Transverse colon (tissue), 4 donors: Measurements from ENCODE around the gene SH2B3. TPM values are rescaled to one million over a fixed set of nuclear protein-coding genes. Genes with fewer than 3 reads are reported as not detected.
A peak's percentile ranks its signal among the peaks of the same experiment; 100 is the strongest.
"Not testable (repeated sequence)": the region's sequence is repeated elsewhere in the genome, so short reads cannot be mapped to it uniquely, and the experiment has no call there.

Source experiments
- DNase-seq: peaks from one replicate; pipeline ENCODE4 v3.0.0-alpha.2; 2019
- H3K27ac ChIP-seq, 4 donors: fragments of 200-600 bp; sonication (generic); 2 replicates each; pipeline ENCODE4 v1.5.1; 2016 to 2018; ENCODE audit warnings: inconsistent platforms in 4 of 4
- H3K27me3 ChIP-seq: fragments of 200-600 bp; sonication (generic); 2 replicates; pipeline ENCODE4 v1.5.1; 2017; ENCODE audit warnings: inconsistent platforms
- H3K36me3 ChIP-seq, 4 donors: fragments of 200-600 bp; sonication (generic); 2 replicates each; pipeline ENCODE4 v1.5.1; 2017 to 2019; ENCODE audit warnings: inconsistent platforms in 4 of 4
- H3K4me1 ChIP-seq, 4 donors: fragments of 200-600 bp; sonication (generic); 2 replicates each; pipeline ENCODE4 v1.5.1; 2017 to 2020; ENCODE audit warnings: inconsistent platforms in 4 of 4
- H3K4me3 ChIP-seq, 4 donors: fragments of 200-600 bp; sonication (generic); 1 replicate in 1 of 4; 2 replicates in 3 of 4; pipeline versions ENCODE4 v1.5.1 to v1.6.1; 2017 to 2019; ENCODE audit warnings: inconsistent platforms in 4 of 4
- H3K9me3 ChIP-seq, 2 donors: fragments of 200-600 bp; sonication (generic); 2 replicates each; pipeline ENCODE4 v1.5.1; 2017 to 2019; ENCODE audit warnings: inconsistent platforms in 2 of 2
- EP300 ChIP-seq: sonication (generic); formaldehyde crosslinking; IDR thresholded peaks from one replicate; pipeline ENCODE4 v1.6.1; 2017; ENCODE audit warnings: antibody characterized with exemption, low read depth
- POLR2A ChIP-seq: fragments of 450-650 bp; IDR thresholded peaks from one replicate; pipeline ENCODE4 v1.6.1; 2016; ENCODE audit warnings: antibody characterized with exemption, mild to moderate bottlenecking, moderate library complexity
- POLR2AphosphoS5 ChIP-seq, 3 donors: sonication (generic); formaldehyde crosslinking; IDR thresholded peaks; one replicate each; pipeline ENCODE4 v1.6.1; 2016; ENCODE audit warnings: antibody characterized with exemption in 3 of 3
- WGBS, 2 donors: methylation state at CpG; one replicate each; pipeline ENCODE4 v1.1.5; 2018; ENCODE audit warnings: low coverage in 1 of 2; 5-methylcytosine and 5-hydroxymethylcytosine counted together
- in situ Hi-C, 4 donors: fragments of 200-750 bp; cut with MboI; loops; one replicate each; pipeline versions ENCODE4 v1.15.0 to v1.15.1; 2017; ENCODE audit warnings: low sequenced_read_pairs in 3 of 4, low pct_ligation_motif_present in 1 of 4, low pct_unique_long_range_greater_than_20kb in 1 of 4
- intact Hi-C: fragments of 100-400 bp; cut with DNase I; formaldehyde crosslinking; loops from one replicate; pipeline ENCODE4 v1.15.1; 2023; ENCODE audit warnings: low total_unique reads
- total RNA-seq, 4 donors: library from RNA; depleted of rRNA; stranded (reverse); fragments of >200 nt; gene quantifications; one replicate each; pipeline ENCODE4 v1.1.0, GENCODE V29; 2016
- TF ChIP-seq, protein P1 (sequence below), 5 experiments: fragments of 200-600 bp in 3 of 5; fragments of 450-650 bp in 2 of 5; sonication (generic) in 3 of 5; IDR thresholded peaks; 1 replicate in 2 of 5; 2 replicates in 3 of 5; pipeline ENCODE4 v1.5.1; 2016 to 2017; ENCODE audit warnings: antibody characterized with exemption in 5 of 5, inconsistent platforms in 3 of 5, mild to moderate bottlenecking in 2 of 5, moderate library complexity in 1 of 5

Gene SH2B3
- total RNA-seq, 4 donors from 2014 or later: 22.3 to 99.1 (median 43.6) TPM

DNA sequence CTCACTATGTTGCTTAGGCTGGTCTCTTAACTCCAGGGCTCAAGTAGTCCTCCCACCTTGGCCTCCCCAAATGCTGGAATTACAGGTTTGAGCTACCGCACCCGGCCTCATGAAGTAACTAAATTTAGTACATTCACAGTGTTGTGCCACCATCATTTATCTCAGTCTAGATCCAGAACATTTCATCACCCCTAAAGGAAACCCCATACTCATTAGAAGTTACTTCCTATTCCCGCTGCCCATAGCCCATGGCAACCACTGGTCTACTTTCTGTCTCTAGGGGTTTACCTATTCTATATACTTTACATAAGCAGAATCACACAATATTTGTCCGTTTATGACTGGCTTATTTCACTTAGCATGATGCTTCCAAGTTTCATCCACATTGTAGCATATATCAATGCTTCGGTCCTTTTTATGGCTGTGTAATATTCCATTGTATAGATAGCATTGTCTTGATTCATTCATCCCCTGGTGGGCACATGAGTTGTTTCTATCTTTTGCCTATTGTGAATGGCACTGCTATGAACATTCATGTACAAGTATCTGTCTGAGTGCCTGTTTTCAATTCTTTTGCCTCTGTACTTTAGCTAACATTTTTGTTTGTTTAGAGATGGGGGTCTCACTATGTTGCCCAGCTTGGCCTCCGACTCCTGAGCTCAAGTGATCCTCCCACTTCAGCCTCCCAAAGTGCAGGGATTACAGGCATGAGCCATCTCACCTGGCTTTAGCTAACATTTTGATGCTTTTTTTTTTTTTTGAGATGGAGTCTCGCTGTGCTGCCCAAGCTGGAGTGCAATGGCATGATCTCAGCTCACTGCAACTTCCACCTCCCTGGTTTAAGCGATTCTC is 10.2 kb upstream of the SH2B3 start:
- Histone ChIP-seq H3K27ac (no peak overlapping the region), H3K9me3 (no peaks in the 10 kb centered on the region), H3K4me3 (no peak overlapping the region), H3K27me3 (peaks cover 3% of the 10 kb centered on the region), H3K36me3 (no peaks in the 10 kb centered on the region), H3K4me1 (peaks cover 0 to 12% (median 4%) of the 10 kb centered on the region in 4 donors)
- intact Hi-C loops (loop anchor here (2.0 to 10.0 kb wide), 2 partner anchors 57 to 129 kb away; no protein-coding TSS in a partner anchor), in situ Hi-C loops (loop anchor here (5.0 to 25.0 kb wide), 4 partner anchors 52 to 267 kb away; no protein-coding TSS in a partner anchor)
- WGBS, 2 donors: 79 to 86% methylated on average over 3 to 8 of the region's 8 CpGs
- TF ChIP-seq, protein P1, sequence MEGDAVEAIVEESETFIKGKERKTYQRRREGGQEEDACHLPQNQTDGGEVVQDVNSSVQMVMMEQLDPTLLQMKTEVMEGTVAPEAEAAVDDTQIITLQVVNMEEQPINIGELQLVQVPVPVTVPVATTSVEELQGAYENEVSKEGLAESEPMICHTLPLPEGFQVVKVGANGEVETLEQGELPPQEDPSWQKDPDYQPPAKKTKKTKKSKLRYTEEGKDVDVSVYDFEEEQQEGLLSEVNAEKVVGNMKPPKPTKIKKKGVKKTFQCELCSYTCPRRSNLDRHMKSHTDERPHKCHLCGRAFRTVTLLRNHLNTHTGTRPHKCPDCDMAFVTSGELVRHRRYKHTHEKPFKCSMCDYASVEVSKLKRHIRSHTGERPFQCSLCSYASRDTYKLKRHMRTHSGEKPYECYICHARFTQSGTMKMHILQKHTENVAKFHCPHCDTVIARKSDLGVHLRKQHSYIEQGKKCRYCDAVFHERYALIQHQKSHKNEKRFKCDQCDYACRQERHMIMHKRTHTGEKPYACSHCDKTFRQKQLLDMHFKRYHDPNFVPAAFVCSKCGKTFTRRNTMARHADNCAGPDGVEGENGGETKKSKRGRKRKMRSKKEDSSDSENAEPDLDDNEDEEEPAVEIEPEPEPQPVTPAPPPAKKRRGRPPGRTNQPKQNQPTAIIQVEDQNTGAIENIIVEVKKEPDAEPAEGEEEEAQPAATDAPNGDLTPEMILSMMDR (IDR thresholded peaks at IDR 0.05): no peak
- TF ChIP-seq POLR2A (no peak), POLR2AphosphoS5 (IDR thresholded peaks at IDR 0.05) (no peak), EP300 (no peak)
- no peak for DNase-seq

DNA sequence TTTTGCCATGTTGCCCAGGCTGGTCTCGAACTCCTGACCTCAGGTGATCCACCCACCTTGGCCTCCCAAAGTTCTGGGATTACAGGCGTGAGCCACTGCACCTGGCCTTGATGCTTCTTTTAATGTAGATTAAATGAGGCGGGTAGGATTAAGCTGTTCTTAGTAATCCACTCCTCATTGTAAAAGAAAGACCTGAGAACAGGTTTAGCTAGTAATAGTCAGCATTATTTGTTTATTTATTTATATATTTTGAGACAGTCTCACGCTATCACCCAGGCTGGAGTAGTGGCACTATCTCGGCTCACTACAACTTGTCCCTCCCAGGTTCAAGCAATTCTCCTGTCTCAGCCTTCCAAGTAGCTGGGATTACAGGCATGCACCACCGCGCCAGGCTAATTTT is 9.5 kb upstream of the SH2B3 start:
- not testable (repeated sequence) for H3K36me3 ChIP-seq, DNase-seq, H3K9me3 ChIP-seq, H3K4me3 ChIP-seq, H3K27me3 ChIP-seq
- peaks cover 0 to 12% (median 4%) of the 10 kb centered on the region in 4 donors for H3K4me1 ChIP-seq
- in situ Hi-C loops: loop anchor here (5.0 to 25.0 kb wide), 4 partner anchors 51 to 266 kb away; no protein-coding TSS in a partner anchor
- H3K27ac ChIP-seq: peak overlapping the region in 2 of 4 donors; percentile 5 to 10
- WGBS, 2 donors: 80 to 100% methylated on average over 3 to 7 of the region's 7 CpGs
- intact Hi-C loops: loop anchor here (10.0 kb wide), 1 partner anchor 129 kb away; no protein-coding TSS in a partner anchor

DNA sequence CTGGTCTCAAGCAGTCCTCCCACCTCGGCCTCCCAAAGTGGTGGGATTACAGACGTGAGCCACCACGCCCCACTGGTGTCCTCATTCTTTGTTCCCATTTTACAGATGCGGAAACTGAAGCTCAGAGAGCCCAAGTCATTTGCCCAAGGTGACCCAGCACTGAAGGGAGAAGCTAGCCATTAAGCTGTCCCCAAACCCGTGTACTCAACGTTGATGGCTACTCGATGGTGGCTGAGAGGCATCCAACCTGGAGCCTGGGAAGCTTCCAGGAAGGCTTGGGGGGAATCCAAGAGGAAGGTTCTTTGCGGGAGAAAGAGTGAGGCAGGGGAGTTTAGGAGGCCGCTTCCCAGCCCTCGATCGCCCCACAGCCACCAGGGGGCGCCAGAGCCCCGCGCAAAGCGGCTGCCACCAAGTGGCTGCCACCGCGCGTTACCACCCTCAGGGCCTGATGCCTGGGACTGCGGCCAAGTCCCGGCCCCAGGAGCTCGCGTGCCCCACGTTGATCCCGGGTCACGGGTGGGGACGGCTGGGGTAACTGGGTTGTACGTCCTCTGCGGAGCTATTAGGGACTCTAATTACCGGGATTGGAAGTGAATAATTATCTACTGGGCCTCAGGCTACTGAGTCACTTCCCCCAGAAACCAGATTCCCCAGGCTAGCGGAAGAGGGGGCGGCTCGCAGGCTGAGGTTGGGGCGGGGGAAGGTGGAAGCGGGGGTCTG is 8.8 kb upstream of the SH2B3 start:
- peaks cover 0 to 12% (median 4%) of the 10 kb centered on the region in 4 donors for H3K4me1 ChIP-seq
- H3K4me3 ChIP-seq: peak overlapping the region in 1 of 4 donors; percentile 24
- WGBS, 2 donors: 7% methylated on average over 28 of the region's 34 CpGs; no CpG with 5 or more reads in 1 of the 2 donors
- in situ Hi-C loops (loop anchor here (5.0 to 25.0 kb wide), 4 partner anchors 50 to 265 kb away; no protein-coding TSS in a partner anchor), intact Hi-C loops (loop anchor here (10.0 kb wide), 1 partner anchor 128 kb away; no protein-coding TSS in a partner anchor)
- H3K27ac ChIP-seq: peak overlapping the region; percentile 2 to 50 (median 8)
- H3K36me3 ChIP-seq: no peaks in the 10 kb centered on the region
- no peak for TF ChIP-seq POLR2A
- peak in 1 of 3 donors; percentile 41 for TF ChIP-seq POLR2AphosphoS5 (IDR thresholded peaks at IDR 0.05)
- no peak for TF ChIP-seq EP300
- TF ChIP-seq, protein P1 (IDR thresholded peaks at IDR 0.05): peak; percentile 98 to 100 (median 99)
- DNase-seq: peak; percentile 90
- H3K27me3 ChIP-seq: no peaks in the 10 kb centered on the region
- H3K9me3 ChIP-seq: no peaks in the 10 kb centered on the region

DNA sequence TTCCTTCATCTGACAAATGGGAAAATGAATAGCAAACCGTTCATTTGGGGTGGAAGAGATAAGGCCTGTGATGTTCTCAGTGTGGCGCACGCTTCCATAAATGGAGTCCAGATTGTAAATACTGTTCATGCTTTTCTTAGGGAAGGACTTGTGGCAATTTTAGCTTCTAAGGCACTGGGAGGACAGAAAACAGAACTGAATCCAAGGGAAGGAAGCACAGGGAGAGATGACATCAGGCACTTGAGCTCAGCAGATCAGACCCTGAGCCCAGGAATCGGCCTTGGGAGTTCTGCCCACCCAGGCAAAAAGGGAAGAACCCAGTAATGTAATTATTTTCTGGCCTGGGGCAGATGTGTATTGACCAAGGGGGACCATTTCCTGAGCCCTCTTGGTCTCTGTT is 7.2 kb upstream of the SH2B3 start:
- Histone ChIP-seq H3K4me1 (peaks cover 6 to 23% (median 13%) of the 10 kb centered on the region in 4 donors), H3K27me3 (no peaks in the 10 kb centered on the region), H3K27ac (peak overlapping the region; percentile 33 to 50 (median 48)), H3K36me3 (no peaks in the 10 kb centered on the region), H3K9me3 (no peaks in the 10 kb centered on the region), H3K4me3 (no peak overlapping the region)
- intact Hi-C loops: loop anchor here (10.0 kb wide), 1 partner anchor 126 kb away; no protein-coding TSS in a partner anchor
- DNase-seq: no peak
- 33 to 69% methylated on average over 1 to 4 of the region's 4 CpGs for WGBS, 2 donors
- in situ Hi-C loops: loop anchor here (5.0 to 25.0 kb wide), 4 partner anchors 49 to 264 kb away; no protein-coding TSS in a partner anchor
- TF ChIP-seq, protein P1 (IDR thresholded peaks at IDR 0.05): no peak
- TF ChIP-seq EP300 (no peak), POLR2A (no peak), POLR2AphosphoS5 (IDR thresholded peaks at IDR 0.05) (no peak)

DNA sequence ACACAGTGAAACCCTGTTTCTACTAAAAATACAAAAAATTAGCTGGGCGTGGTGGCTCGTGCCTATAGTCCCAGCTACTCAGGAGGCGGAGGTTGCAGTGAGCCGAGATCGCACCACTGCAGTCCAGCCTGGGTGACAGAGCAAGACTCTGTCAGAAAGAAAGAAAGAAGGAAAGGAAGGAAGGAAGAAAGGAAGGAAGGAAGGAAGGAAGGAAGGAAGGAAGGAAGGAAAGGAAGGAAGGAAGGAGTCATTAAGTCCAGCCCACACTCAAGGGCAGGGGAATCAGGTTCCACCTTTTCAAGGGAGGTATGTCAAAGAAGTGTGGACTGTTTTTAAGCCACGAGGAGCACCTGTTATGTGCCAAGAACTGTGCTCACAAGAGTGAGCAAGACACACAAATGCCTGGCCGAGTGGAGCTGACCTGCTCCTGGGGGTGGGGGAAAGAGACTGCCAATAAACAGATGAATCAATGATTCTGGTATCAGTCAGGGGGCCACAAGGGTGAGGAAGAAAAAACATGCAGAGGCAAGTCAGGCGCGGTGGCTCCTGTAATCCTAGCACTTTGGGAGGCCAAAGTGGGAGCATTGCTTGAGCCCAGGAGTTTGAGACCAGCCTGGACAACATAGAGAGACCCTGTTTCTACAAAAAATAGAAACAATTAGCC is 5.8 kb upstream of the SH2B3 start:
- H3K27me3 ChIP-seq, H3K9me3 ChIP-seq, H3K36me3 ChIP-seq, DNase-seq, H3K4me3 ChIP-seq: not testable (repeated sequence)
- peaks cover 18 to 37% (median 23%) of the 10 kb centered on the region in 4 donors for H3K4me1 ChIP-seq
- H3K27ac ChIP-seq: peak overlapping the region in 2 of 4 donors; percentile 11 to 33
- WGBS, 2 donors: 85 to 90% methylated on average over 4 to 9 of the region's 9 CpGs
- intact Hi-C loops: loop anchor here (10.0 kb wide), 1 partner anchor 125 kb away; no protein-coding TSS in a partner anchor
- in situ Hi-C loops: loop anchor here (5.0 to 25.0 kb wide), 4 partner anchors 47 to 262 kb away; no protein-coding TSS in a partner anchor
